Measurements from ENCODE around the gene RNF32.

- no peak for TF ChIP-seq CTCF (conservative IDR thresholded peaks at IDR 0.05; ENCODE audit: low read depth, low read length)
- TF ChIP-seq EZH2 (IDR thresholded peaks at IDR 0.05; ENCODE audit: borderline replicate concordance, low read depth, low read length, poor library complexity, severe bottlenecking) = no peak
Observed at GRCh38 chr7:156655983-156656382, 15.4 kb downstream of the RNF32 start.

All from A673 (cell line).